ENCODE results near the gene PSD2. TPM values are rescaled to one million over a fixed set of nuclear protein-coding genes. Genes with fewer than 3 reads are reported as not detected.

The PSD2 gene
- total RNA-seq, 4 donors from 2014 or later, result under 0.01 to 0.17 (median 0.13) TPM; not detected in 1

DNA sequence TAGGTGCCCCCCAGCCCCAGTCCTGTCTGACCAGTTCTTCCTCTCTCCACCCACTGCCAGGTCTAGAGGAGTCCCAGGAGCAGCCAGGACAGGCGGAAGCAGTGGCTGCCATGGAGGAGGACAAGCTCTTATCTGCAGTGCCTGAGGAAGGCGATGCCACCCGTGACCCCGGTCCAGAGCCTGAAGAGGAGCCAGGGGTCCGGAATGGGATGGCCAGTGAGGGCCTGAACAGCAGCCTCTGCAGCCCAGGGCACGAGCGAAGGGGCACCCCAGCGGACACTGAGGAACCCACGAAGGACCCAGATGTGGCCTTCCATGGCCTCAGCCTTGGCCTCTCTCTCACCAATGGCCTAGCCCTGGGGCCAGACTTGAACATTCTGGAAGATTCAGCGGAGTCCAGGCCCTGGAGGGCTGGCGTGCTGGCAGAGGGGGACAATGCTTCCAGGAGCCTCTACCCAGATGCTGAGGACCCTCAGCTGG, 13.8 kb downstream of the PSD2 start:
- Histone ChIP-seq H3K4me3 (no peak overlapping the region), H3K4me1 (no peaks in the 10 kb centered on the region), H3K27me3 (peaks cover 0 to 15% (median 0%) of the 10 kb centered on the region in 4 donors), H3K9me3 (no peaks in the 10 kb centered on the region), H3K36me3 (no peaks in the 10 kb centered on the region), H3K27ac (replicated peaks in 1 of 4) (no peak overlapping the region)
- DNase-seq (ENCODE audit: extremely low spot score), result no peak
- TF ChIP-seq POLR2A (IDR thresholded peaks at IDR 0.05; ENCODE audit: low read depth) (no peak), POLR2AphosphoS5 (IDR thresholded peaks at IDR 0.05) (no peak), EP300 (IDR thresholded peaks at IDR 0.05) (no peak)
- TF ChIP-seq, protein P1, sequence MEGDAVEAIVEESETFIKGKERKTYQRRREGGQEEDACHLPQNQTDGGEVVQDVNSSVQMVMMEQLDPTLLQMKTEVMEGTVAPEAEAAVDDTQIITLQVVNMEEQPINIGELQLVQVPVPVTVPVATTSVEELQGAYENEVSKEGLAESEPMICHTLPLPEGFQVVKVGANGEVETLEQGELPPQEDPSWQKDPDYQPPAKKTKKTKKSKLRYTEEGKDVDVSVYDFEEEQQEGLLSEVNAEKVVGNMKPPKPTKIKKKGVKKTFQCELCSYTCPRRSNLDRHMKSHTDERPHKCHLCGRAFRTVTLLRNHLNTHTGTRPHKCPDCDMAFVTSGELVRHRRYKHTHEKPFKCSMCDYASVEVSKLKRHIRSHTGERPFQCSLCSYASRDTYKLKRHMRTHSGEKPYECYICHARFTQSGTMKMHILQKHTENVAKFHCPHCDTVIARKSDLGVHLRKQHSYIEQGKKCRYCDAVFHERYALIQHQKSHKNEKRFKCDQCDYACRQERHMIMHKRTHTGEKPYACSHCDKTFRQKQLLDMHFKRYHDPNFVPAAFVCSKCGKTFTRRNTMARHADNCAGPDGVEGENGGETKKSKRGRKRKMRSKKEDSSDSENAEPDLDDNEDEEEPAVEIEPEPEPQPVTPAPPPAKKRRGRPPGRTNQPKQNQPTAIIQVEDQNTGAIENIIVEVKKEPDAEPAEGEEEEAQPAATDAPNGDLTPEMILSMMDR (IDR thresholded peaks at IDR 0.05), result no peak
- WGBS, result 91% methylated on average over 9 of the region's 11 CpGs
- intact Hi-C loops (cut with DNase I), result no loop called here

DNA sequence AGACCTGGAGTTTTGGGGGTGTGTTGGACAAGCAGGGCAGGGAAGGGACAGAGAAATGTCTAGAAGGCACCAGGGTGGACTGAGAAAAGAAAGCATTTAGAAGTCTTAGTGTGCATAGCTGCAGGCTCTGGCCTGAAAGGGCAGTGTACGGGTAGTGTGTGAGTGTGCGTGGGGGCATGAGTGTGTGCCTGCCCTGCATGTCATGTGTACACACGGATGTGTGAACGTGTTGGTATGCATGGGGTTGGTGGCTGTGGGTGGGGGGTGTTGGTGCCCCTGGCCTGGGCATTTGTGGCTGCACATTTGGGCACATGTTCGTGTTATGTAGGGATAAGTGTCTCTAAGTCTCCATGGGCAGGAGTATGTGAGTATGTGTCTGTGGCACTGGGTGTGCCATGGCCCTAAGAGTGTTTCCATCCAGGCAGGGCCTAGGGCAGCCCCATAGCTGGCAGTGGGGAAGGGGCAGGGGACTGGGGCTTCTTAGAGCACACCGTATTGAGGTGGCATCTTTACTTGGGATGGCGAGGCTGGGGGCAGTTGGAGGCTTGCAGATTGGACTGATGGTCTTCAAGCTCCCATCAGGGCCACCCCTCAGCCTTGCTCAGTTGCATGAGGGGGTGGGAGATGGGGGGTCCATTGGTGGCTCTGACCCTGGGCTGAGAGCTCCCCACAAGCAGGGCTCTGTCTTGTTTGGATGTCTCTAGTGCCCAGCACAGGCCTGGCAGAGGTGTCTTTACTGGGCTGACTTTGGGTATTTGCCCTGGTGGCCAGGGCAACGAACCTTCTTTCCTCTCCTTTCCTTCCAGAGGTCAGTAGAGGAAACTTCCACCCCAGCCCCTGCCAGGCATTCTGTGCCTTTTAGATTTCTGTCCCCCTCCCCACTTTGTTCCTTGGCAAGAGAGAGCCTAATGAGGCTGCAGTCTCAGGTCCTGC, 15.0 kb downstream of the PSD2 start:
- 83% methylated on average over 7 of the region's 8 CpGs for WGBS
- Histone ChIP-seq H3K4me1 (no peaks in the 10 kb centered on the region), H3K9me3 (no peaks in the 10 kb centered on the region), H3K36me3 (no peaks in the 10 kb centered on the region), H3K27ac (replicated peaks in 1 of 4) (no peak overlapping the region), H3K4me3 (no peak overlapping the region), H3K27me3 (peaks cover 0 to 15% (median 0%) of the 10 kb centered on the region in 4 donors)
- TF ChIP-seq, protein P1 (IDR thresholded peaks at IDR 0.05), result no peak
- no peak for TF ChIP-seq POLR2AphosphoS5 (IDR thresholded peaks at IDR 0.05)
- no peak for TF ChIP-seq POLR2A (IDR thresholded peaks at IDR 0.05; ENCODE audit: low read depth)
- TF ChIP-seq EP300 (IDR thresholded peaks at IDR 0.05), result no peak
- intact Hi-C loops (cut with DNase I), result no loop called here
- no peak for DNase-seq (ENCODE audit: extremely low spot score)

DNA sequence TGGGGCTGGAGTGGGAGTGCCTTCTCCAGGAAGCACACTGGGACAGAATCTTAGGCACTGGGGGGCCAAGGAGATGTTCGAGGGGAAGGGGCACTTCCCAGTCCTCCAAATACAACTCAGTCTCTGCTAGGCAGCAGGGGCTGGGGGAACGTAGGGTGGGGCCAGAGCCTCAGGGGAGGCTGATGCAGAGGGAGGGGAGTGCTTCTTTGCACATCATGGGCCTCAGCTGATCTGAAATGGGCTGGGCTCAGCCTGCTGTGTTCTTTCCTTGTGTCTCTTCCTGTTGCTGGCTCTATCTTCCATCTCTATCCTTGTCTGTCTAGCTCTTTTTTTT, 15.6 kb downstream of the PSD2 start:
- no peak for DNase-seq (ENCODE audit: extremely low spot score)
- intact Hi-C loops (cut with DNase I), result no loop called here

DNA sequence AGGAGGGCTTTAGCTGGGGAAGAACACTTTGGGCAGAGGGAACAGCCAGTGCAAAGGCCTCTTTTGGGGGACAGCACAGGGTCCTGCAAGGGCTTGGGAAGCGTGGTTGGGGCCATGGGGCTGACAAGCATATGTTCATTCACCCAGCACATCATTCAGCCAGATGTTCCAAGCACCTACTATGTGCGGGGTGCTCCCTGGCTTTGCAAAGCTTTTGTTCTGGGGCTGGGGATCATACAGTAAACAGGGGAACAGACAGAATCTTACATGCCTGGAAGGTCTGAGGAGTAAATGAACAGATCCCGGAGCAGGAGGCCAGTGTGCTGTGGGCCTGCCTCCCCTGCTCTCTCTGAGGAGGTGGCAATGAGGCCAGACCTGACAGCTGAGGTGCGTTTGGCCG, 16.7 kb downstream of the PSD2 start:
- H3K27me3 ChIP-seq, result peaks cover 0 to 15% (median 0%) of the 10 kb centered on the region in 4 donors
- WGBS, result 79% methylated on average over 5 of the region's 5 CpGs
- intact Hi-C loops (cut with DNase I), result no loop called here
- H3K4me1 ChIP-seq, result no peaks in the 10 kb centered on the region
- TF ChIP-seq, protein P1 (IDR thresholded peaks at IDR 0.05), result no peak
- TF ChIP-seq POLR2A (IDR thresholded peaks at IDR 0.05; ENCODE audit: low read depth) (no peak), POLR2AphosphoS5 (IDR thresholded peaks at IDR 0.05) (no peak), EP300 (IDR thresholded peaks at IDR 0.05) (no peak)
- no peak overlapping the region for H3K27ac ChIP-seq (replicated peaks in 1 of 4)
- no peak overlapping the region for H3K4me3 ChIP-seq
- DNase-seq (ENCODE audit: extremely low spot score), result no peak
- no peaks in the 10 kb centered on the region for H3K36me3 ChIP-seq
- H3K9me3 ChIP-seq, result no peaks in the 10 kb centered on the region

More for the DNA sequence above, 15.6 kb downstream of the PSD2 start:
- Histone ChIP-seq H3K27ac (replicated peaks in 1 of 4) (no peak overlapping the region), H3K27me3 (peaks cover 0 to 15% (median 0%) of the 10 kb centered on the region in 4 donors), H3K4me3 (no peak overlapping the region), H3K4me1 (no peaks in the 10 kb centered on the region), H3K36me3 (no peaks in the 10 kb centered on the region), H3K9me3 (no peaks in the 10 kb centered on the region)
- 39% methylated on average over 2 of the region's 2 CpGs for WGBS
- TF ChIP-seq POLR2A (IDR thresholded peaks at IDR 0.05; ENCODE audit: low read depth) (no peak), EP300 (IDR thresholded peaks at IDR 0.05) (no peak), POLR2AphosphoS5 (IDR thresholded peaks at IDR 0.05) (no peak)
- TF ChIP-seq, protein P1 (IDR thresholded peaks at IDR 0.05), result no peak

Measured in esophagus muscularis mucosa (tissue), 4 donors.